ENCODE results near the gene RNLS.

The RNLS gene

DNA sequence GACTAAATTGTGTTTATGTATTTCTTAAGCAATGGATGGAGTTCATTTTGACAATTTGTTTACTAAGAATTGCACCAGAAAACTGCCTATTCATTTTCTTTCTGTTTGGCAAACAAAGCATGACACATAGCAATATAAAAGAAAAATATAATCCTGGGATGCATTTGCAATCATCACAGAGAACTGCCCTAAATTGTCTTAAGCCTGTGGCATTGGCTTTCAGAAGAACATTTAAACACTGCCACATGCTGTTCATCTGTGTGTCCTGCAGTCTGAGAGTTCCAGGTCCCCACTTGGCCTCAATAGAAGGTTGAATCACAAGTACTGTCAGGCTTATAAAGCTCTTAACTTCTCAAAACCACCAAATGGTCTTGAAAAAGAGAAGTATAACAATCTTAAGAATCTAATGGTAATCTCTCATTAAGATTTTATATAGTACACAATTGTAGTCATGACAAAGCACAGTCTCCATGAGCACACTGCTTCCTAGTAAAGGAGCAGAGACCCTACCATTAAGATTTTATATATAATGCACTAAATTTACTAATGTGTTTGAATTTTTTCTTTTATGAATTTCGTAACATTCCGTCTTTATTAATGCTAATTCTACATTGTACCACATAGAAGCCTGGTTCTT is 29.9 kb downstream of the RNLS start:
- Histone ChIP-seq H3K79me2 (ENCODE audit: insufficient read depth, low read length) (no peaks in the 10 kb centered on the region), H3K4me3 (ENCODE audit: insufficient read depth, low read length, poor library complexity, severe bottlenecking) (no peak overlapping the region), H3K9ac (ENCODE audit: low read length) (no peak overlapping the region), H3F3A (ENCODE audit: insufficient read depth) (no peaks in the 10 kb centered on the region; the same call in 1 of the 2 replicates), H3K36me3 (ENCODE audit: low read length) (no peaks in the 10 kb centered on the region), H3K4me2 (ENCODE audit: low read depth, low read length, poor library complexity, severe bottlenecking) (no peak overlapping the region), H3K27me3 (ENCODE audit: low read length) (no peaks in the 10 kb centered on the region), H3K9me2 (replicated peaks; ENCODE audit: insufficient read depth, low read length) (no peaks in the 10 kb centered on the region), H3K27ac (ENCODE audit: low read depth, low read length) (no peak overlapping the region), H4K20me1 (ENCODE audit: low read depth, low read length) (no peaks in the 10 kb centered on the region), H2AFZ (ENCODE audit: low read depth, low read length, severe bottlenecking) (peak overlapping the region; percentile 47), H3K9me3 (ENCODE audit: insufficient read depth, low read length) (no peaks in the 10 kb centered on the region)
- TF ChIP-seq, protein P1, sequence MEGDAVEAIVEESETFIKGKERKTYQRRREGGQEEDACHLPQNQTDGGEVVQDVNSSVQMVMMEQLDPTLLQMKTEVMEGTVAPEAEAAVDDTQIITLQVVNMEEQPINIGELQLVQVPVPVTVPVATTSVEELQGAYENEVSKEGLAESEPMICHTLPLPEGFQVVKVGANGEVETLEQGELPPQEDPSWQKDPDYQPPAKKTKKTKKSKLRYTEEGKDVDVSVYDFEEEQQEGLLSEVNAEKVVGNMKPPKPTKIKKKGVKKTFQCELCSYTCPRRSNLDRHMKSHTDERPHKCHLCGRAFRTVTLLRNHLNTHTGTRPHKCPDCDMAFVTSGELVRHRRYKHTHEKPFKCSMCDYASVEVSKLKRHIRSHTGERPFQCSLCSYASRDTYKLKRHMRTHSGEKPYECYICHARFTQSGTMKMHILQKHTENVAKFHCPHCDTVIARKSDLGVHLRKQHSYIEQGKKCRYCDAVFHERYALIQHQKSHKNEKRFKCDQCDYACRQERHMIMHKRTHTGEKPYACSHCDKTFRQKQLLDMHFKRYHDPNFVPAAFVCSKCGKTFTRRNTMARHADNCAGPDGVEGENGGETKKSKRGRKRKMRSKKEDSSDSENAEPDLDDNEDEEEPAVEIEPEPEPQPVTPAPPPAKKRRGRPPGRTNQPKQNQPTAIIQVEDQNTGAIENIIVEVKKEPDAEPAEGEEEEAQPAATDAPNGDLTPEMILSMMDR (IDR thresholded peaks at IDR 0.05; ENCODE audit: insufficient read depth, low read length, poor library complexity, severe bottlenecking): peak; percentile 79
- no peak for TF ChIP-seq EZH2phosphoT487 (conservative IDR thresholded peaks at IDR 0.05; ENCODE audit: low read length)

GRCh38 chr10:88551246-88551645 is 31.9 kb downstream of the RNLS start:
- no peaks in the 10 kb centered on the region for H3K9me3 ChIP-seq (ENCODE audit: insufficient read depth, low read length)
- H3F3A ChIP-seq (ENCODE audit: insufficient read depth): no peaks in the 10 kb centered on the region; the same call in 1 of the 2 replicates
- TF ChIP-seq EZH2phosphoT487 (conservative IDR thresholded peaks at IDR 0.05; ENCODE audit: low read length): no peak
- TF ChIP-seq, protein P1 (IDR thresholded peaks at IDR 0.05; ENCODE audit: insufficient read depth, low read length, poor library complexity, severe bottlenecking): no peak
- no peaks in the 10 kb centered on the region for H3K27me3 ChIP-seq (ENCODE audit: low read length)
- H3K4me3 ChIP-seq (ENCODE audit: insufficient read depth, low read length, poor library complexity, severe bottlenecking): no peak overlapping the region
- no peak overlapping the region for H2AFZ ChIP-seq (ENCODE audit: low read depth, low read length, severe bottlenecking)
- H3K9me2 ChIP-seq (replicated peaks; ENCODE audit: insufficient read depth, low read length): no peaks in the 10 kb centered on the region
- no peak overlapping the region for H3K4me2 ChIP-seq (ENCODE audit: low read depth, low read length, poor library complexity, severe bottlenecking)
- H3K9ac ChIP-seq (ENCODE audit: low read length): no peak overlapping the region
- no peaks in the 10 kb centered on the region for H3K79me2 ChIP-seq (ENCODE audit: insufficient read depth, low read length)
- H3K36me3 ChIP-seq (ENCODE audit: low read length): no peaks in the 10 kb centered on the region
- H3K27ac ChIP-seq (ENCODE audit: low read depth, low read length): no peak overlapping the region
- no peaks in the 10 kb centered on the region for H4K20me1 ChIP-seq (ENCODE audit: low read depth, low read length)

GRCh38 chr10:88546497-88546896 is 36.6 kb downstream of the RNLS start:
- Histone ChIP-seq H3K79me2 (ENCODE audit: insufficient read depth, low read length) (no peaks in the 10 kb centered on the region), H3K27ac (ENCODE audit: low read depth, low read length) (no peak overlapping the region), H3K9me2 (replicated peaks; ENCODE audit: insufficient read depth, low read length) (no peaks in the 10 kb centered on the region), H3F3A (ENCODE audit: insufficient read depth) (no peaks in the 10 kb centered on the region), H3K4me3 (ENCODE audit: insufficient read depth, low read length, poor library complexity, severe bottlenecking) (no peak overlapping the region), H3K9me3 (ENCODE audit: insufficient read depth, low read length) (no peaks in the 10 kb centered on the region), H3K36me3 (ENCODE audit: low read length) (no peaks in the 10 kb centered on the region), H3K27me3 (ENCODE audit: low read length) (no peaks in the 10 kb centered on the region), H3K9ac (ENCODE audit: low read length) (no peak overlapping the region), H4K20me1 (ENCODE audit: low read depth, low read length) (no peaks in the 10 kb centered on the region), H3K4me2 (ENCODE audit: low read depth, low read length, poor library complexity, severe bottlenecking) (no peak overlapping the region), H2AFZ (ENCODE audit: low read depth, low read length, severe bottlenecking) (no peak overlapping the region)
- no peak for TF ChIP-seq EZH2phosphoT487 (conservative IDR thresholded peaks at IDR 0.05; ENCODE audit: low read length)
- TF ChIP-seq, protein P1 (IDR thresholded peaks at IDR 0.05; ENCODE audit: insufficient read depth, low read length, poor library complexity, severe bottlenecking): no peak
